ENCODE measurements around the gene SNRPD1.

GRCh38 chr18:21602299-21602587 lies 9.9 kb upstream of the SNRPD1 start:
- TF ChIP-seq CTCF (IDR thresholded peaks at IDR 0.05) (no peak), POLR2A (IDR thresholded peaks at IDR 0.05) (no peak)

All from right lobe of liver (tissue), 4 donors.